Spleen (tissue), 11 donors: Measurements from ENCODE around the gene SRPRB. TPM values are rescaled to one million over a fixed set of nuclear protein-coding genes. Genes with fewer than 3 reads are reported as not detected.

Experiments used
- DNase-seq: peaks from one replicate; pipeline ENCODE4 v3.0.0-alpha.2; 2020
- H3K27ac ChIP-seq, 8 donors: fragments of 200-600 bp; sonication (generic) in 7 of 8; 1 replicate in 4 of 8; 2 replicates in 4 of 8; pipeline versions ENCODE4 v1.5.0 to v1.8.0; 2016 to 2021; ENCODE audit warnings: inconsistent platforms in 4 of 8, mild to moderate bottlenecking in 4 of 8, moderate library complexity in 1 of 8
- H3K27me3 ChIP-seq, 7 donors: fragments of 200-600 bp; sonication (generic) in 6 of 7; replicated peaks in 1 of 7; 1 replicate in 4 of 7; 2 replicates in 3 of 7; pipeline versions ENCODE4 v1.5.0 to v1.8.0; 2016 to 2021; ENCODE audit warnings: inconsistent platforms in 3 of 7, mild to moderate bottlenecking in 1 of 7
- H3K36me3 ChIP-seq, 6 donors: fragments of 200-600 bp; sonication (generic) in 5 of 6; 1 replicate in 4 of 6; 2 replicates in 2 of 6; pipeline versions ENCODE4 v1.5.0 to v1.8.0; 2016 to 2021; ENCODE audit warnings: inconsistent platforms in 2 of 6
- H3K4me1 ChIP-seq, 6 donors: fragments of 200-600 bp; sonication (generic) in 5 of 6; 1 replicate in 3 of 6; 2 replicates in 3 of 6; pipeline versions ENCODE4 v1.5.0 to v1.8.0; 2016 to 2021; ENCODE audit warnings: inconsistent platforms in 3 of 6
- H3K4me3 ChIP-seq, 8 donors: fragments of 200-600 bp; sonication (generic) in 7 of 8; 1 replicate in 4 of 8; 2 replicates in 4 of 8; pipeline versions ENCODE4 v1.5.0 to v1.8.0; 2016 to 2021; ENCODE audit warnings: inconsistent platforms in 4 of 8, mild to moderate bottlenecking in 4 of 8, moderate library complexity in 2 of 8
- H3K9me3 ChIP-seq, 8 donors: fragments of 200-600 bp; sonication (generic) in 7 of 8; 1 replicate in 4 of 8; 2 replicates in 4 of 8; pipeline versions ENCODE4 v1.5.0 to v1.8.0; 2016 to 2021; ENCODE audit warnings: inconsistent platforms in 4 of 8
- CTCF ChIP-seq, 11 experiments: fragments of 200-600 bp in 7 of 11; fragments of 450-650 bp in 4 of 11; sonication (generic) in 4 of 11; IDR thresholded peaks in 8 of 11; conservative IDR thresholded peaks in 3 of 11; 1 replicate in 7 of 11; 2 replicates in 4 of 11; pipeline versions ENCODE4 v1.4.0 to v1.8.0; 2016 to 2021; ENCODE audit warnings: antibody characterized with exemption in 11 of 11, inconsistent platforms in 4 of 11, mild to moderate bottlenecking in 1 of 11
- POLR2A ChIP-seq, 3 donors: fragments of 450-650 bp; IDR thresholded peaks; one replicate each; pipeline ENCODE4 v1.5.1; 2017; ENCODE audit warnings: antibody characterized with exemption in 3 of 3, mild to moderate bottlenecking in 1 of 3
- POLR2AphosphoS5 ChIP-seq, 3 donors: sonication (generic); formaldehyde crosslinking; IDR thresholded peaks; one replicate each; pipeline ENCODE4 v1.5.1; 2017; ENCODE audit warnings: antibody characterized with exemption in 3 of 3
- WGBS, 5 donors: extraction: QIAGEN DNeasy Blood & Tissue Kit in 3 of 5; methylation state at CpG; one replicate each; pipeline versions ENCODE4 v1.1.5 to v1.1.7; 2013 to 2018; 5-methylcytosine and 5-hydroxymethylcytosine counted together
- intact Hi-C: fragments of 100-400 bp; cut with DNase I; formaldehyde crosslinking; loops from one replicate; pipeline ENCODE4 v1.15.0; 2023; ENCODE audit warnings: low total_unique reads
- polyA plus RNA-seq, 3 donors: library from polyadenylated mRNA; stranded (reverse); fragments of 200-250 nt; gene quantifications; one replicate each; pipeline ENCODE4 v1.2.1, GENCODE V29; 2013
- total RNA-seq, 7 donors: library from RNA; depleted of rRNA in 3 of 7; stranded (reverse); fragments of >200 nt in 3 of 7; fragmentation: NEBNext Ultra II Directional in 4 of 7; extraction: Animal tissue kit (Norgen Biotek cat#: 25700) in 4 of 7; gene quantifications; one replicate each; pipeline versions ENCODE4 v1.1.0 to v1.2.1, GENCODE V29; 2016 to 2021
- donor health status: healthy with polysubstance abuse.
- donor health status: DM: no; HTN: no; CAD: no; lungs with moderate emphysema.
- donor health status: DM: no; HTN: no; CAD: no.
- donor health status: Bipolar disorder and iron deficiency.
- donor health status: healthy.
- donor health status: DM: no; HTN: no; CAD: no.
- donor health status: DM: yes; HTN: yes; CAD: no.

SRPRB gene
- total and polyA plus RNA-seq, 10 donors = 11.5 to 38.5 (median 25.9) TPM

- Histone ChIP-seq H3K27me3 (no peaks in the 10 kb centered on the region), H3K4me1 (no peaks in the 10 kb centered on the region), H3K9me3 (no peaks in the 10 kb centered on the region), H3K27ac (no peak overlapping the region), H3K36me3 (peaks cover 0 to 31% (median 2%) of the 10 kb centered on the region in 6 donors), H3K4me3 (no peak overlapping the region)
- TF ChIP-seq POLR2A (IDR thresholded peaks at IDR 0.05) (no peak), CTCF (IDR thresholded peaks at IDR 0.05 in 8 of 11, conservative IDR thresholded peaks at IDR 0.05 in 3 of 11) (no peak)
- intact Hi-C loops = no loop called here
- DNase-seq = no peak
- WGBS, 5 donors = 88 to 94% (median 91%) methylated on average over 9 to 12 of the region's 12 CpGs
Observed at GRCh38 chr3:133838916-133839800, 33.5 kb downstream of the SRPRB start.

GRCh38 chr3:133840055-133840737 is 34.6 kb downstream of the SRPRB start:
- WGBS, 5 donors = 88 to 93% (median 91%) methylated on average over 5 to 9 of the region's 9 CpGs
- Histone ChIP-seq H3K36me3 (peaks cover 0 to 22% (median 2%) of the 10 kb centered on the region in 6 donors), H3K4me1 (no peaks in the 10 kb centered on the region), H3K27ac (no peak overlapping the region), H3K9me3 (peaks cover 0 to under 1% (median 0%) of the 10 kb centered on the region in 8 donors), H3K4me3 (no peak overlapping the region), H3K27me3 (no peaks in the 10 kb centered on the region)
- TF ChIP-seq POLR2AphosphoS5 (IDR thresholded peaks at IDR 0.05) (no peak), POLR2A (IDR thresholded peaks at IDR 0.05) (no peak), CTCF (IDR thresholded peaks at IDR 0.05 in 8 of 11, conservative IDR thresholded peaks at IDR 0.05 in 3 of 11) (no peak)
- DNase-seq = no peak
- intact Hi-C loops = no loop called here

GRCh38 chr3:133840767-133841166 is 35.2 kb downstream of the SRPRB start:
- WGBS, 5 donors = 89 to 95% (median 91%) methylated on average over 3 to 6 of the region's 6 CpGs
- no peaks in the 10 kb centered on the region for H3K27me3 ChIP-seq
- peaks cover 0 to 5% (median 0%) of the 10 kb centered on the region in 8 donors for H3K9me3 ChIP-seq
- intact Hi-C loops = no loop called here
- peaks cover 0 to 22% (median 2%) of the 10 kb centered on the region in 6 donors for H3K36me3 ChIP-seq
- no peaks in the 10 kb centered on the region for H3K4me1 ChIP-seq
- TF ChIP-seq CTCF (IDR thresholded peaks at IDR 0.05 in 8 of 11, conservative IDR thresholded peaks at IDR 0.05 in 3 of 11) (no peak), POLR2AphosphoS5 (IDR thresholded peaks at IDR 0.05) (no peak), POLR2A (IDR thresholded peaks at IDR 0.05) (no peak)
- no peak overlapping the region for H3K4me3 ChIP-seq
- no peak overlapping the region for H3K27ac ChIP-seq
- no peak for DNase-seq

GRCh38 chr3:133841196-133841595 is 35.6 kb downstream of the SRPRB start:
- no peaks in the 10 kb centered on the region for H3K4me1 ChIP-seq
- no peak for TF ChIP-seq POLR2A (IDR thresholded peaks at IDR 0.05)
- peaks cover 0 to 5% (median 0%) of the 10 kb centered on the region in 8 donors for H3K9me3 ChIP-seq
- 87 to 97% (median 95%) methylated on average over 7 to 8 of the region's 8 CpGs for WGBS, 5 donors
- no peak overlapping the region for H3K27ac ChIP-seq
- H3K36me3 ChIP-seq = peaks cover 0 to 22% (median 2%) of the 10 kb centered on the region in 6 donors
- intact Hi-C loops = no loop called here
- H3K4me3 ChIP-seq = no peak overlapping the region
- no peak for DNase-seq
- H3K27me3 ChIP-seq = no peaks in the 10 kb centered on the region
